BJ (cell line): ENCODE data around the gene PCBP3. TPM values are rescaled to one million over a fixed set of nuclear protein-coding genes. Genes with fewer than 3 reads are reported as not detected.

Source experiments
- CTCF ChIA-PET: fragments of 350-600 bp; formaldehyde crosslinking; extraction: SDS; loops from one replicate; lab custom pipeline; 2021; ENCODE audit warnings: antibody characterized with exemption, inconsistent platforms; lab: Yijun Ruan, JAX
- POLR2A ChIA-PET: fragments of 300-600 bp; sonication (Branson Sonifier 250); formaldehyde crosslinking; extraction: SDS; loops from one replicate; lab custom pipeline; 2021; ENCODE audit warnings: antibody characterized with exemption; lab: Charles Lee
- DNase-seq: peaks from one replicate; pipeline ENCODE4 v3.0.0-alpha.2; 2011; ENCODE audit warnings: low read depth
- H3K27me3 ChIP-seq: 2 replicates; pipeline ENCODE4 v1.6.0; 2011; ENCODE audit warnings: low read length; ENCODE audit not compliant: control insufficient read depth, insufficient read depth
- H3K36me3 ChIP-seq: 2 replicates; pipeline ENCODE4 v1.5.1; 2011; ENCODE audit warnings: low read length; ENCODE audit not compliant: control insufficient read depth, insufficient read depth
- H3K4me3 ChIP-seq: 2 replicates; pipeline ENCODE4 v1.5.1; 2011; ENCODE audit warnings: low read depth, mild to moderate bottlenecking, control low read depth, low read length
- CTCF ChIP-seq: IDR thresholded peaks from 2 replicates; pipeline ENCODE4 v1.5.1; 2011; ENCODE audit warnings: low read depth, mild to moderate bottlenecking, control low read depth, inconsistent platforms, low read length, moderate library complexity; ENCODE audit not compliant: insufficient read depth
- polyA plus RNA-seq: library from polyadenylated mRNA; depleted of rRNA; stranded (reverse); fragments of >200 nt; gene quantifications from 2 replicates; pipeline ENCODE4 v1.2.3, GENCODE V29; 2011

The PCBP3 gene
- polyA plus RNA-seq, 1 experiment, result 2.1 TPM

GRCh38 chr21:45835301-45836267, 192.1 kb downstream of the PCBP3 start:
- CTCF ChIA-PET, result interaction anchor here (0.6 to 4.0 kb wide), 4 partner anchors 10 to 45 kb away, joined by 3 to 18 read pairs (median 3); no protein-coding TSS in a partner anchor
- Histone ChIP-seq H3K27me3 (peaks cover 2% of the 10 kb centered on the region), H3K36me3 (no peaks in the 10 kb centered on the region), H3K4me3 (no peak overlapping the region)
- DNase-seq, result no peak
- POLR2A ChIA-PET, result no interaction called here
- TF ChIP-seq CTCF, result no peak

GRCh38 chr21:45836268-45836655, 192.7 kb downstream of the PCBP3 start:
- H3K27me3 ChIP-seq, result peaks cover 2% of the 10 kb centered on the region
- no peak overlapping the region for H3K4me3 ChIP-seq
- ChIA-PET CTCF (interaction anchor here (1.6 to 4.0 kb wide), 2 partner anchors 12 to 16 kb away, joined by 5 to 18 read pairs; no protein-coding TSS in a partner anchor), POLR2A (no interaction called here)
- TF ChIP-seq CTCF, result no peak
- DNase-seq, result no peak
- H3K36me3 ChIP-seq, result no peaks in the 10 kb centered on the region

- Histone ChIP-seq H3K27me3 (peaks cover 2% of the 10 kb centered on the region), H3K4me3 (no peak overlapping the region), H3K36me3 (no peaks in the 10 kb centered on the region)
- POLR2A ChIA-PET, result no interaction called here
- TF ChIP-seq CTCF, result no peak
- CTCF ChIA-PET, result interaction anchor here (1.6 kb wide), 1 partner anchor 11 kb away, joined by 5 read pairs; no protein-coding TSS in a partner anchor
- no peak for DNase-seq
Observed at GRCh38 chr21:45836694-45837670, 193.5 kb downstream of the PCBP3 start.

GRCh38 chr21:45837936-45838335, 194.4 kb downstream of the PCBP3 start:
- ChIA-PET POLR2A (no interaction called here), CTCF (interaction anchor here (1.6 kb wide), 1 partner anchor 10 kb away, joined by 5 read pairs; no protein-coding TSS in a partner anchor)
- Histone ChIP-seq H3K4me3 (no peak overlapping the region), H3K27me3 (peaks cover 2% of the 10 kb centered on the region), H3K36me3 (no peaks in the 10 kb centered on the region)
- DNase-seq, result no peak
- TF ChIP-seq CTCF, result no peak

- CTCF ChIA-PET, result no interaction called here
- Histone ChIP-seq H3K36me3 (no peaks in the 10 kb centered on the region), H3K4me3 (no peak overlapping the region), H3K27me3 (peaks cover 2% of the 10 kb centered on the region)
- no peak for TF ChIP-seq CTCF
- POLR2A ChIA-PET, result no interaction called here
- DNase-seq, result no peak
Observed at GRCh38 chr21:45838634-45839033, 195.1 kb downstream of the PCBP3 start.
